Activated CD8-positive, alpha-beta memory T cell treated with anti-CD3 and anti-CD28 coated beads, Interleukin-2, amount 10 ng/mL, durations not matched to agents 7 days and 5 days (primary cell): ENCODE data around the gene TUBB. TPM values are rescaled to one million over a fixed set of nuclear protein-coding genes. Genes with fewer than 3 reads are reported as not detected.
A peak's percentile ranks its signal among the peaks of the same experiment; 100 is the strongest.
"Not testable (repeated sequence)": the region's sequence is repeated elsewhere in the genome, so short reads cannot be mapped to it uniquely, and the experiment has no call there.

ENCODE experiments used
- ATAC-seq: fragments of 150-1000 bp; cut with Tn5 transposase; one replicate; pipeline ENCODE4 v1.10.0; 2021; ENCODE audit warnings: moderate library complexity
- CTCF ChIA-PET: fragments of 350-600 bp; sonication (Branson Sonifier 250); formaldehyde crosslinking; loops from one replicate; lab custom pipeline; 2021; ENCODE audit warnings: antibody characterized with exemption; lab: Charles Lee
- DNase-seq: peaks from one replicate; pipeline ENCODE4 v3.0.0-alpha.2; 2020
- H3K27ac Mint-ChIP-seq: one replicate; pipeline ENCODE4 v1.8.0; 2021; ENCODE audit warnings: mild to moderate bottlenecking, mixed read lengths
- H3K27me3 Mint-ChIP-seq: one replicate; pipeline ENCODE4 v1.8.0; 2021; ENCODE audit warnings: mixed read lengths
- H3K36me3 Mint-ChIP-seq: one replicate; pipeline ENCODE4 v1.8.0; 2021; ENCODE audit warnings: mild to moderate bottlenecking, mixed read lengths
- H3K4me1 Mint-ChIP-seq: one replicate; pipeline ENCODE4 v1.8.0; 2021; ENCODE audit warnings: mixed read lengths
- H3K4me3 Mint-ChIP-seq: one replicate; pipeline ENCODE4 v1.8.0; 2021; ENCODE audit warnings: mild to moderate bottlenecking, moderate library complexity, mixed read lengths
- H3K9me3 Mint-ChIP-seq: one replicate; pipeline ENCODE4 v1.8.0; 2022; ENCODE audit warnings: low read depth, mixed read lengths
- total RNA-seq, 2 experiments: library from RNA; stranded (reverse); gene quantifications; one replicate each; pipeline ENCODE4 v1.2.3, GENCODE V29; 2021

TUBB gene
- total RNA-seq, 2 experiments from 2014 or later: 1,499 to 1,522 TPM

DNA sequence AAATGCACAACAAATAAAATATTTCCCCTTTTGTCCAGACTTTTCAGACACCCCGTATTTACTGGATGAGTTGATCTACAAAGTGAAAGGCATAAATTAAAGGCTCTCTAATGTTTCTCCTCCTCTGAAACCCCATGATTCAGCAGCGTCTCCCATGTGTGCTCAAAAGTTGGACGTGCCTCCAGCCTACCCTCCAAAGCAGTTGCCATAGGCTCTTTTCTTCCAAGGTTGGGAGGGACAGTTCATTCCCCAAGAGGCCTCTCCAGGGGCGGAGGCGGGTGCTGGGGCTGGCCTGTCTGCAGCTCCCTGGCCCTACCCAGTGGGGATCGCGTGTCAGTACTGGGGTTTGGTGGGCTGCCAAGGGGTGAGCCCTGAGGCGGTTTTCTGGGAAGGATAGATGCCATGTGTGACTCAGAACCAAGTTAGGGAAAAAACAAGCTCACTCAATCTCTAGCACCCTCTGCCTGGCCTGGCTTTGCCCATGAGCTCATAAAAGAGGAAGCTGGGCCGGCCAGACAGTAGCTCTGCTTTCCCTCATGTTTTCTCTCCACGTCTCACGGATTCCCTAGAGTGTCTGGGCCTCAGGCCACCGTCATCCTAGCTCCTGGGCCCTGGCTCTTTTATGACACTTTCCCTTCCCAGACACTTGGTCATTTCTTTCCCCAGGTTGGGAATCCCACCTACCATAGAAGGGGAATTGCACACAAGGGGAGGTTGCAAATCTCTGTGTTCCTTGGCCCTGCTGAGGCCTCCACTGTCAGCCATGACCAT lies 32.2 kb downstream of the TUBB start:
- Mint-ChIP-seq H3K9me3 (no peaks in the 10 kb centered on the region), H3K27ac (no peak overlapping the region), H3K4me1 (peaks cover 2% of the 10 kb centered on the region), H3K36me3 (no peaks in the 10 kb centered on the region), H3K27me3 (no peaks in the 10 kb centered on the region), H3K4me3 (no peak overlapping the region)
- no peak for ATAC-seq
- no peak for DNase-seq
- CTCF ChIA-PET: interaction anchor here (0.5 to 1.4 kb wide), 3 partner anchors 8 to 151 kb away, joined by 3 to 6 read pairs (median 3); partner anchors contain the start of genes DHX16 and IER3

DNA sequence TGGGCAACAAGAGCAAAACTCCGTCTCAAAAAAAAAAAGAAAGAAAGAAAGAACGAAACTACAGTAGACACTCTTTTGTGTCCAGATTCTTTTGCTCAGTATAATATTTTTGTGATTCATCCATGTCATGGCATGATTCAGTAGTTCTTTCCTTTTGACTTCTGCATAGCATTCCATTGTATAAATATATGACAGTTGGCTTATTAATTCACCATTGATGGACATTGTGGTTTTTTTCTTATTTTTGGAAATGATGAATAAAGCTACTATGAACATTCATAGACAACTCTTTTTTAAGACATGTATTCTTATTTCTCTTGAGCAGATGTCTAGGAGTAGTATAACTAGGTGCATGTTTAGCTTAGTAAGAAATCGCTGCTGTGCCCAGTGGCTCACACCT lies 34.5 kb downstream of the TUBB start:
- Mint-ChIP-seq H3K36me3 (no peaks in the 10 kb centered on the region), H3K4me1 (peaks cover 9% of the 10 kb centered on the region), H3K27me3 (no peaks in the 10 kb centered on the region), H3K27ac (no peak overlapping the region), H3K9me3 (no peaks in the 10 kb centered on the region), H3K4me3 (no peak overlapping the region)
- no peak for DNase-seq
- no peak for ATAC-seq
- CTCF ChIA-PET: interaction anchor here (1.1 to 1.3 kb wide), 2 partner anchors 13 to 73 kb away, joined by 3 to 5 read pairs; no protein-coding TSS in a partner anchor

- H3K27me3 Mint-ChIP-seq, DNase-seq, H3K9me3 Mint-ChIP-seq, H3K27ac Mint-ChIP-seq, H3K4me1 Mint-ChIP-seq, ATAC-seq, H3K36me3 Mint-ChIP-seq, H3K4me3 Mint-ChIP-seq: not testable (repeated sequence)
- CTCF ChIA-PET: interaction anchor here (0.8 to 1.6 kb wide), 5 partner anchors 12 to 346 kb away, joined by 3 to 5 read pairs (median 3); partner anchors contain the start of gene IER3
Measured at GRCh38 chr6:30756405-30757003, 36.4 kb downstream of the TUBB start.

DNA sequence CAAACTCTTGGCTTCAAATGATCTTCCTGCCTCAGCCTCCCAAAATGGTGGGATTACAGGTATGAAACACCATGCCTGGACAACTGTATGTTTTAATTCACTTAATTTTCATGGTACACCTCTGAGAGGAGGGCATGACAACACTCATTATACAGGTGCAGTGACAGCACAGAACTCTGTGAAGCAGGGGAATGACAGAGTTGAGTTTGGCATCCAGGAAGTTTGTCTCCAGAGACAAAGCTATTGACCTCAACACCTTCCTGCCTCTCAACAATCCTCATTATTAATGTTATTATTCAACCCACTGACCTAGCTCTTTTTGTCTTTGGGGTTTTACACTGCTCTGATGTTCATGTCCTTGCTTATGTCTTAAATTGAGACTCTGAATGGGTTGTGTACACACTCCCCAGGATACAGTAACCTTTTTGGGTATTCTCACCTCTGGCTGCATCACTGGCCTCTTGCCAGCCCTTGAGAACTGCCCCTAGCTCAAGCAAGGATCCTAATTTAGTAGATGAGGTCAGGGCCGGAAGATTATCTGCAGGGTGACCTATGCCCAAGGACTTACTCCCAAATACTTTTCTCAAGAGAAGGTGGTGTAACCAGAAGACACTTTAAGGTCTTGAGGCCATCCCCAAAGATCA lies 37.2 kb downstream of the TUBB start:
- DNase-seq: no peak
- Mint-ChIP-seq H3K4me1 (peaks cover 13% of the 10 kb centered on the region), H3K9me3 (no peaks in the 10 kb centered on the region), H3K4me3 (no peak overlapping the region), H3K27ac (no peak overlapping the region), H3K27me3 (no peaks in the 10 kb centered on the region), H3K36me3 (no peaks in the 10 kb centered on the region)
- ATAC-seq: no peak
- CTCF ChIA-PET: interaction anchor here (0.7 to 1.6 kb wide), 3 partner anchors 11 to 54 kb away, joined by 3 to 5 read pairs (median 3); no protein-coding TSS in a partner anchor

- no peak for ATAC-seq
- Mint-ChIP-seq H3K36me3 (no peaks in the 10 kb centered on the region), H3K4me3 (no peak overlapping the region), H3K4me1 (peaks cover 27% of the 10 kb centered on the region), H3K9me3 (no peaks in the 10 kb centered on the region), H3K27me3 (no peaks in the 10 kb centered on the region), H3K27ac (no peak overlapping the region)
- no peak for DNase-seq
- CTCF ChIA-PET: interaction anchor here (0.8 to 1.2 kb wide), 3 partner anchors 9 to 19 kb away, joined by 3 to 4 read pairs (median 3); no protein-coding TSS in a partner anchor
Measured at GRCh38 chr6:30759575-30760239, 39.6 kb downstream of the TUBB start.

DNA sequence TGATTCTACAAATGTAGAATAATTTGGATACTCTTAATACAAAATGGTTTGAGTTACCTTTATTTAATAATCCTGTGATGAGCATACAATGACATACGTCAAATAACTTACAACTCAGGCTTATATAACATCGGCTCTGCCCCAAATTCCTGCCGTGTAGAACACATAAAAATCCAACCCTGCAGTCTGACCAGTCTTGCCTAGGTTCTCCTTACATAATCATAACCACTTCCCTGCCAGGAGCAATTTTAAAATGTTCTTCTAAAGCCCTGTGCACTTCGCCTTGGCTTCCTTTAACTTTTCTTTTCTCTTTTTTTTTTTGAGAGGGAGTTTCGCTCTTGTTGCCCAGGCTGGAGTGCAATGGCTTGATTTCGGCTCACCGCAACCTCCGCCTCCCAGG lies 40.4 kb downstream of the TUBB start:
- H3K4me3 Mint-ChIP-seq: no peak overlapping the region
- no peaks in the 10 kb centered on the region for H3K36me3 Mint-ChIP-seq
- H3K27me3 Mint-ChIP-seq: no peaks in the 10 kb centered on the region
- no peaks in the 10 kb centered on the region for H3K9me3 Mint-ChIP-seq
- no peak overlapping the region for H3K27ac Mint-ChIP-seq
- H3K4me1 Mint-ChIP-seq: peaks cover 29% of the 10 kb centered on the region
- CTCF ChIA-PET: interaction anchor here (1.1 to 1.3 kb wide), 2 partner anchors 31 to 62 kb away, joined by 3 to 4 read pairs; no protein-coding TSS in a partner anchor
- no peak for DNase-seq
- ATAC-seq: no peak

- Mint-ChIP-seq H3K36me3 (no peaks in the 10 kb centered on the region), H3K4me3 (no peak overlapping the region), H3K27ac (no peak overlapping the region), H3K9me3 (no peaks in the 10 kb centered on the region), H3K27me3 (no peaks in the 10 kb centered on the region), H3K4me1 (peaks cover 36% of the 10 kb centered on the region)
- CTCF ChIA-PET: interaction anchor here (1.1 kb wide), 1 partner anchor 60 kb away, joined by 4 read pairs; no protein-coding TSS in a partner anchor
- DNase-seq: no peak
- no peak for ATAC-seq
Measured at GRCh38 chr6:30761791-30762429, 41.8 kb downstream of the TUBB start.

GRCh38 chr6:30763155-30763617 lies 43.0 kb downstream of the TUBB start:
- no peaks in the 10 kb centered on the region for H3K9me3 Mint-ChIP-seq
- peaks cover 44% of the 10 kb centered on the region for H3K4me1 Mint-ChIP-seq
- H3K27me3 Mint-ChIP-seq: no peaks in the 10 kb centered on the region
- H3K27ac Mint-ChIP-seq: no peak overlapping the region
- H3K36me3 Mint-ChIP-seq: no peaks in the 10 kb centered on the region
- CTCF ChIA-PET: no interaction called here
- DNase-seq (no peak), ATAC-seq (no peak)
- H3K4me3 Mint-ChIP-seq: no peak overlapping the region

- no peaks in the 10 kb centered on the region for H3K36me3 Mint-ChIP-seq
- no peaks in the 10 kb centered on the region for H3K27me3 Mint-ChIP-seq
- peak overlapping the region; percentile 17 for H3K27ac Mint-ChIP-seq
- no peak for ATAC-seq
- no peak overlapping the region for H3K4me3 Mint-ChIP-seq
- CTCF ChIA-PET: interaction anchor here (1.2 kb wide), 1 partner anchor 33 kb away, joined by 4 read pairs; no protein-coding TSS in a partner anchor
- no peaks in the 10 kb centered on the region for H3K9me3 Mint-ChIP-seq
- DNase-seq: no peak
- H3K4me1 Mint-ChIP-seq: peaks cover 49% of the 10 kb centered on the region
Measured at GRCh38 chr6:30763618-30764489, 43.7 kb downstream of the TUBB start.

DNA sequence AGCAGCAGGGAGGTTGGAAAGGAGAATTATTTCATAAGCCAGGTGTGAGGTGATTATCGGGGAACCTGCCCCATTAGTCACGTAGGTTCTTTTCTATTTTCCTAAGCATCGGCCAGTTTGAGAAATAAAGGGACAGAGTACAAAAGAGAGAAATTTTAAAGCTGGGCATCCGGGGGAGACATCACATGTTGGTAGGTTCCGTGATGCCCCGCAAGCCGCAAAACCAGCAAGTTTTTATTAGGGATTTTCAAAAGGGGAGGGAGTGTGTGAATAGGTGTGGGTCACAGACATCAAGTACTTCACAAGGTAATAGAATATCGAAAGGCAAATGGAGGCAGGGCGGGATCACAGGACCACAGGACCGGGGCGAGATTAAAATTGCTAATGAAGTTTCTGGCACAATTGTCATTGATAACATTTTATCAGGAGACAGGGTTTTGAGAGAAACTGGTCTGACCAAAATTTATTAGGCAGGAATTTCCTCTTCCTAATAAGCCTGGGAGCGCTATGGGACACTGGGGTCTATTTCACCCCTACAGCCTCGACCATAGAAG lies 44.4 kb downstream of the TUBB start:
- H3K4me1 Mint-ChIP-seq: peaks cover 53% of the 10 kb centered on the region
- DNase-seq, H3K27me3 Mint-ChIP-seq, H3K36me3 Mint-ChIP-seq, H3K27ac Mint-ChIP-seq, H3K4me3 Mint-ChIP-seq, H3K9me3 Mint-ChIP-seq, ATAC-seq: not testable (repeated sequence)
- CTCF ChIA-PET: interaction anchor here (1.2 kb wide), 1 partner anchor 34 kb away, joined by 4 read pairs; no protein-coding TSS in a partner anchor

DNA sequence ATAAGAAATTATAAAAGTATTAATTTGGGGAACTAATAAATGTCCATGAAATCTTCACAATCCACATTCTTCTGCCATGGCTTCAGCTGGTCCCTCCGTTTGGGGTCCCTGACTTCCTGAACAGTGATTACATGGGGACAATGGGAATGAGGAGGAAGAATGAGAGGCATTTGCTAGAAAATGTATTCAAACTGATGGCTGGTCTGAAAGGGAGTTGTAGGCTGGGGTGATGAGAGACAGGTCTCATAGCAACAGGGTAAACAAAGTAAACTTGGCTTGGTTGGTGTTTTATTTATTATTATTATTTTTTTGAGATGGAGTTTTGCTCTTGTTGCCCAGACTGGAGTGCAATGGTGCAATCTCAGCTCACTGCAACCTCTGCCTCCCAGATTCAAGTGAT lies 45.3 kb downstream of the TUBB start:
- not testable (repeated sequence) for H3K27ac Mint-ChIP-seq, H3K27me3 Mint-ChIP-seq, H3K36me3 Mint-ChIP-seq, H3K9me3 Mint-ChIP-seq, DNase-seq, H3K4me3 Mint-ChIP-seq, ATAC-seq
- CTCF ChIA-PET: interaction anchor here (1.5 to 5.3 kb wide), 2 partner anchors 22 to 64 kb away, joined by 6 to 30 read pairs; partner anchors contain the start of genes FLOT1 and IER3
- H3K4me1 Mint-ChIP-seq: peaks cover 62% of the 10 kb centered on the region
